ENCODE results near the gene CALCOCO1.

- TF ChIP-seq POLR2A (IDR thresholded peaks at IDR 0.05; ENCODE audit: low read length): no peak
- TF ChIP-seq GATA1 (IDR thresholded peaks at IDR 0.05; ENCODE audit: low read depth, low read length): no peak
These were observed 62.3 kb downstream of the CALCOCO1 start for GRCh38 chr12:53664936-53665335.
